ENCODE data around the gene CHRNA7.

Gene CHRNA7

GRCh38 chr15:32218666-32219065 lies 188.4 kb downstream of the CHRNA7 start:
- TF ChIP-seq SUZ12 (IDR thresholded peaks at IDR 0.05; ENCODE audit: extremely low read depth, insufficient read depth, insufficient read length), result no peak
- no peak for TF ChIP-seq ZNF274 (IDR thresholded peaks at IDR 0.05; ENCODE audit: low read depth, low read length)
- no peak for TF ChIP-seq YY1 (IDR thresholded peaks at IDR 0.05; ENCODE audit: insufficient read depth, insufficient read length)
- H3K36me3 ChIP-seq (ENCODE audit: insufficient read depth, insufficient read length, low read length), result no peaks in the 10 kb centered on the region
- DNase-seq (ENCODE audit: low read depth, low spot score), result no peak
- no peaks in the 10 kb centered on the region for H3K27me3 ChIP-seq (ENCODE audit: insufficient read depth, insufficient read length)
- H3K4me1 ChIP-seq (ENCODE audit: insufficient read depth, insufficient read length), result no peaks in the 10 kb centered on the region
- H3K4me3 ChIP-seq (ENCODE audit: insufficient read length, low read depth), result no peak overlapping the region
- peaks cover 5% of the 10 kb centered on the region; the same call in 1 of the 2 replicates for H3K9me3 ChIP-seq (ENCODE audit: insufficient read depth, low read length)
- H3K9ac ChIP-seq (ENCODE audit: insufficient read length, low read depth), result no peak overlapping the region

Measured in NT2/D1 (cell line).